HT1080 (cell line): ENCODE data around the gene CACNG3. TPM values are rescaled to one million over a fixed set of nuclear protein-coding genes. Genes with fewer than 3 reads are reported as not detected.

Experiments
- DNase-seq: peaks from one replicate; pipeline ENCODE4 v3.0.0-alpha.2; 2015; ENCODE audit warnings: low read depth
- small RNA-seq: library from RNA; depleted of rRNA; stranded (forward); fragments of <200 nt; gene quantifications from one replicate; pipeline ENCODE3, GENCODE V24; 2014
- total RNA-seq: library from RNA; depleted of rRNA; stranded (reverse); fragments of >200 nt; shearing (Covaris generic); gene quantifications from 2 replicates; pipeline ENCODE4 v1.2.3, GENCODE V29; 2014

Gene CACNG3
- total RNA-seq, 1 experiment from 2014 or later: not detected

DNA sequence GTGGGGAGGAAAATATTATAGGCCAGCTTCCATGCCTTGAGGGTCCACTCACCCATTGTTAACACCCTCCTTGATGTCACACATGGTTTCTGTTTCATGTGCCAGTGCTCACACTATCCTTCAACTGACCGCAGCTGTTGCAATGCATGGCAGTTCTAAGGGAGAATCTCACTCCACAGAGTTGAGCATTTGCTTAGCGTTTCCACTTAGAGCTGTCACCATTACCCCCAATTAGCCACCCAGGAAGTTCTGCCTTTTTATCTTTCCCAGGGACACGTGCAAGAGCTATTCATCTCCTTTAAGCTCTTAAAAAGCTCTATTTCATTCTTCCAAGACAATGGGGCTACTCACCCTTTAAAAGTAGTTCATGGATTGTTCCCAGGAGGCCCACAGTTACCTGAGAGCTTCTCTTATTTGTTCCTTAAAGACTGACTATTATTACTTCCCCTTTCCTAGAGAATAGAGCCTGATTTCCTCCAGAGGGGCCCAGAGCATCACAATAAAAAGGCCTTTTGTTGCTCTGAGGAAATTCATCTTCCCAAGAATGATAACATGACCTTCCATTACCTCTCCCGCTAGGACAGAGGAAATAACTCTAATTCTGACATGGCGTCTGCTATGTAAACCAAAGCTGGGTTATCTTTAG is 126.8 kb downstream of the CACNG3 start:
- no peak for DNase-seq

DNA sequence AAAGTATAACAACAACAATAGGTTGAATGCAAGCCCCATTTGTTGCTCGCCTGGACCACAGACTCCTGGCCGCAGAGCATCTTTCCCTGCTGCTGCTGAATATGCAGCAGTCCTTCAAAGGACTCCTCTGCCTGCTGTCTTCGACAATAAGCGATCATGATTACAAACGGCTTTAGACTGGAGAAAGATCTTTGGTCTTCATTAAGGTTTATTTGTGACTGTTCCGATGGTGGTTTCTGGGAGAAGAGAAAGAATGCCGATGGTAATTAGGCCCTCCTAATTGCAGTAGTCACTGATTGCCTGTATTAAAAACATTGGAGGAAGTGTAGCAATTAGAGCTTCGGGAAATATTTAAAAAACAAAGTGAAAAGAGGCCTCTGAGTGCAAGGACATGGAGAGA is 138.2 kb downstream of the CACNG3 start:
- no peak for DNase-seq

DNA sequence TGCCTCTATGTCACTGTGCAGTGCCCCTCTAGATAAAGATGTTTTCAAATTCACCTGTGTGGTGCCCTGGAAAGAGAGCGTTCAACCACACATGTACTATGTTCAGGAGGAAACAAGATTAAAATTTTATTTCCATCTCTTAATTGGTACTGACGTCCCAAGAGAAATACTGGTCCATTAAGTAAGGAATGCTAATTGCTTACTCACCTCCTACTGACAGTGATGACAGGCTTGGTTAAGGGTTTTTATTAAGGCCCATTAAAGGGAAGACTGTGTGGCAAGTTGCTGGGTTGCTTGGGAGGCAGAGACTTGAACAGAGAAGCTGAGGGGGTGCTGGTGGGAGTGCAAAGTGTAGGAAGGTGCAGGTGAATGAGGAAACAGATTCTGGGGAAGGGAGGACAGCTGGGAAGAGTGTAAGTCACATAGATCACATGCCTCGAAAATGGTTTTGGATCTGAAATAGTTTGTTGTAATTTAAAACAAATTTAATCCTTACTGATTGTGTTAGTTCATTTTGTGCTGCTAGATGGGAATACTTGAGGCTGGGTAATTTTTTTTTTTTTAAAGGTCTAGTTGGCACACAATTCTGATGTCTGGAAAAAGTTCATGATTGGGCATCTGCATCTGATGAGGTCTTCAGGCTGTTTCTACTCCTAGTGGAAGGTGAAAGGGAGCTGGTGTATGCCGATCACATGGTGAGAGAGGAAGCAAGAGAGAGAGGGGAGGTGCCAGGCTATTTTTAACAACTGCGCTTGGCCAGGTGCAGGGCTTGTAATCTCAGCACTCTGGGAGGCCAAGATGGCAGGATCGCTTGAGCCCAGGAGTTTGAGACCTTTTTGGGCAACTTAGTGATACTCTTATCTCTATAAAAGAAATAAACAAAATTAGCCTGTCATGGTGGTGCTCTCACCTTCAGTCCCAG is 140.5 kb downstream of the CACNG3 start:
- no peak for DNase-seq

DNA sequence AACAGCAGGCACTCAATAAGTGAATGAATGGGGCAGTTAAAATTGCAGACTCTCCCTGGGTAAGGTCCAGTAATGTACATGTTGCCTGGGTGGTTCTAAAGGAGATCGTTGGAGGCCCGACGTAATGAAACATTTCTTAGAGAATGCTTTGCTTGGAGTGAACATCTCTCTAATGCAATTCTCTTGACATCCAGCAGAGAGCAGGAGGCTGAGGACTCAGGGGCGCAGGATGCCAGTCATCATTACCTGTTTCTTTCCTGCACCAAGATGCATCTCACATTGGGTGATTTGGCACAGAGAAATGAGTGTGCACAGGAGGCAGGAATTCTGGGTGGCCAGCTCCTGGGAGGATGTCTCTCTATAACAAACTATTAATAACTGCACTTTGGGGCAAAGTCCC is 152.9 kb downstream of the CACNG3 start:
- peak; percentile 4 for DNase-seq

Small RNAs within 50 kb of the gene (small RNA-seq; reads per million reads assigned to genes)
- gene RF00408 (not detected), gene RNU7-24P (not detected)
